Measurements from ENCODE around the gene EPB41L5.
A peak's percentile ranks its signal among the peaks of the same experiment; 100 is the strongest.

The EPB41L5 gene

DNA sequence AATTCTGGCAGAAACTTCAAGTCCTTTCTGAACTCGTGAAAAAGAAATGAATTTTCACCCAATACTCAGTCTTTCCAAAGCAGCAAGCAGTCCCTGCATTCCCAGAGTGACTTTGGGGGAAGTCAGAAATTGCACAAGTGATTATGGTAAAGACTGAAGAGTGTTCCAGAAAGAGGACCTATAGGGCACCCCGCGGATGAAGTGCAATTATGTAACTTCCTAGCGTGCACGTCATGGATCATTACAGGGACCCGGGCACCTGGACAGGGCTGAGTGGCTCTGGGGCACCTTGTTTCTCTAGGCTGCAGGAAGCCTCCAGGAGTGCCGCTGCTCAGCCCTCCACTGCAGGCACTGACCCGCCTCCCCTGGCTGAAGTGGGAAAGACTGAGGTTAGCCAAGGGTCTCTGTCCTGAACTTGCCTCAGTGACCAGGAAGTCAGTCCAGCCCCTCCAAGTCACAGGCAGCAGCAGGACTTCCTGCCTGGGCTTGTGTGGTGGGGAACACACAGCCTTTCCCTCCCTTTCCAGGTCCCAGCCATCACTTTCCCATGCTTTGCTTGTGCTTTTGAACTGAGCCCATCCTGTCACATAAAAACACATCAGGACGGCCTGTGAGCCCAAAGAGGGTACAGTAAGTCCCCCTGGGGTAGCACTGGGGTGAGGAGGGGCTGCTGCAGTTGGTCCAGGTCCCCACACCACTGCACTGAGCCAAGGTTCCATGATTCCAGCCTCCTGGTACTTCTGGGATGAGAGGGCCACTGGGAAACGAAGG, 190.6 kb downstream of the EPB41L5 start:
- DNase-seq, result no peak

DNA sequence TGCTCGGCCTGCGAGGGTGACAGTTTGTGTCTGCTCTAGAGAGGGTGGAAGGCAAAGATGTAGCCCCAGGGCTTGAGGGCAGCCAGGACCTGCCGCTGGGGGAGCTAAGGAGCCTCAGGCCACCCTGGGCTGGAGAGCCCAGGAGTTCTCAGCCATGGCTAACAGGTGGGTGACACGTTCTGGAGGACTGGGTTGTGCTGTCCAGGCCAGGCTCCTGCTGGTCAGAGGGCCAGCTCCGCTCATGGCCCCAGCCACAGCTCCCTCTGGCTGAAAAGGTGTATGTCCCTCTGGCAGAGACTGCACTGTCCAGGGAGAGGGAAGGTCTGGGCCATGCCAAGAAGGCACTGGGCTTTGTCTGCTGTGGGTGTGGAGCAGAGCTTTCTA, 191.1 kb downstream of the EPB41L5 start:
- no peak for DNase-seq

- no peak for DNase-seq
These were observed 191.5 kb downstream of the EPB41L5 start for GRCh38 chr2:120204417-120204816.

- DNase-seq, result no peak
These were observed 192.2 kb downstream of the EPB41L5 start for GRCh38 chr2:120204945-120205670.

DNA sequence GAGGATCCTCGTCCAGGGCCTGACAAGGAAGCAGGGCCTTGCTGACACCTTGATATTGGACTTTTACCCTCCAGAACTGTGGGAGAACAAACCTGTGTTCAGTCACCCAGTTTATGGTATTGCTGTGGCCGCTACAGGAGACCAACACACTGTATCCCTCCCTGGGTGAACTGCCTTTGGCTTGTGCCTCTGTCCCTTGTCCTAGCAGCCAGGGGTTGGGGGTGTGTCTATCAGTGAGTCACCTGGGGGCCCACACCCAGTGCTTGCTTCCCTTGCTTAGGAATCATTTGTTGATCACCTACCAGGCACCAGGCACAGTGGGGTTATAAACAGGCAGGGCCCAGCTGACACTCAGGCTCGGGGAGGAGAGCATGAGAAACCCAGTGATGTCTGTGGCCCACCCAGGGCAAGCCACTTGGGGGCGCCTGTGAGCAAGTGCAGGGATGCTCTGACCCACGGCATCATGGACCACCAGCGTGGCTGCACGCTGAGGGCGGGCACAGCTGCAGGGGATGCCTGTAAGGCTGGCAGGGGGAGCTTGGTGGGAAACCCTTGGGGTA, 193.2 kb downstream of the EPB41L5 start:
- DNase-seq, result no peak

DNA sequence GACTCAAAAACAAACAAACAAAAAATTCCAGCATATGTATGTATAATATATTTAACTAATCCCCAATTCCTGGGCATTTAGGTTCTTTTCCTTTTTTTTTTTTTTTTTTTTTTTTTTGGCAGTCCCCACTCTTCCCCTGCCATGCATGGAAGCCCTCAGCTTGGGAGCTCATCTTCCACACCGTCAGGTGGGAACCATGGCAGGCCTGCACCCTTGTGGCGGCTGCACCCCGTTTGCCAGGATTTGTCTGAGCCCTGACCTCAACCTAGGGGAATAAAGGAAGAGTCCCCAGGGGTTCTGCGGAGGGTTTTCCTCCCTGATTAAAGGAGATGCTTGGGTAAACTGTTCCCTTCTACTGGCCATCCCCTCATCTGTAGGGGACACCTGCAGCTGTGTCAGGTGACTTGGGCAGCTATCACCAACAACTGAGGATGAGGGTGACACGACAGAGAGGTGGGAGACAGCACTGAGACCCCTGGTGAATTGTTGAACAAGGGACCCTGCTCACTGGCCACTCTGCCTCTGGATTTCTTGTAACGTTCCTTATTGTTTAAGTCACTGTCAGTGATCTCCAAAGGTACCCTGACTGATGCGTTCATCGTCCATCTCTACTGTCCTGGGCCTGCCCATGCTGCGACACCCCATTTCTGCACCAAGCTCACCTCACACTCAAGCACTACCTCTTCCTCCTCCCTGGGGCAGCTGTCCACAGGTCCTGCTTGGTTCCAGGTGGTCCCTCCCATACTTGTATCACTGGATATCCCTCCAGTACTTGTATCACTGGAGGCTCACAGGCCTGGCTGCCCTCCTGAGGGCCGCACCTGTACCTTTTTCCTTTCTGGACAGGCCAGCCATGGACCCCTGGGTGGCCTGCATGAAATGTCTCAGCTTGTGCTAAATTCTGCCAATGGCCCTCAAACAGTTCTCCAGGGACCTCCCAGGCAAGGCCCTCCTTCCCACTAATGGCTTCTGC, 195.8 kb downstream of the EPB41L5 start:
- DNase-seq, result no peak

GRCh38 chr2:120209427-120210269, 196.8 kb downstream of the EPB41L5 start:
- no peak for DNase-seq

DNA sequence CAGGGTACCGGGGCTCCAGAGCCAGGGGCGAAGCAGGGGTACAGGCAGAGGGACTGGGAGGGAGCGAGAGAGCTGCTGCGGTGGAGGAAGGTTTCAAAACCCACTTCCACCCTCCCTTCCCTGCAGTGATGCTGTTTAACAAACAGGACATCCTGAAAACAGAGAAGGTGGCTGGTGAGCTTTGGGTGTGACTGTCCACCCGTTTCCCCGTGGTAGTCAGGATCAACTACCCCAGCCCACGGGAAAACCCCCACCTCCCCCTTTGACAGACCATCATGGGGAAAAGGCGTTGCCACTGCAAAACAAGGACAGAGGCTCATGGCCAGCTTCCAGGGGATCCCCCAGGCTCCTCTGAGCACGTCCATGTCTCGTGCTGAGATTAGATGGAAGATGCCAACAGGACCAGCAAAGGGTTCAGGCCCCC, 197.4 kb downstream of the EPB41L5 start:
- DNase-seq, result no peak

GRCh38 chr2:120218181-120218580, 205.3 kb downstream of the EPB41L5 start:
- no peak for DNase-seq

DNA sequence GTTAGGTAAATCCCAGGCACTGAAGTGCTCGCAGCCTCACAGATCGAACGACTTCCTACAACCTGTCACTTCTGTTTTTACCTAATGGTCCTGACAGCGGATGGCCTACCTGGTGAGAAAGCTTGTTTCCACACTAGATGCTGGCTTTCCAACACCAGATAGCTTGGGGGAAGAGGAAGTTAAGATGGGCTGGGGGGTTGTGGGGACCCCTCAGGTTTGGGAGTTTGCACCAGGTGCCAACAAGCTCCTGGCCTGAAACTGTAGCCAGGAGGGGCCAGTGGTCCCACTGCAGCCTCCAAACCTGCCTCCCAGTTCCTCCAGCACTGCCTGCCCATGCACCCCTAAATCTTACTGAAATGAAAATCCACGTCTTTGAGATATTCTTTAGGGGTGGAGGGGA, 206.4 kb downstream of the EPB41L5 start:
- DNase-seq, result no peak

GRCh38 chr2:120219766-120220165, 206.9 kb downstream of the EPB41L5 start:
- DNase-seq, result no peak

DNA sequence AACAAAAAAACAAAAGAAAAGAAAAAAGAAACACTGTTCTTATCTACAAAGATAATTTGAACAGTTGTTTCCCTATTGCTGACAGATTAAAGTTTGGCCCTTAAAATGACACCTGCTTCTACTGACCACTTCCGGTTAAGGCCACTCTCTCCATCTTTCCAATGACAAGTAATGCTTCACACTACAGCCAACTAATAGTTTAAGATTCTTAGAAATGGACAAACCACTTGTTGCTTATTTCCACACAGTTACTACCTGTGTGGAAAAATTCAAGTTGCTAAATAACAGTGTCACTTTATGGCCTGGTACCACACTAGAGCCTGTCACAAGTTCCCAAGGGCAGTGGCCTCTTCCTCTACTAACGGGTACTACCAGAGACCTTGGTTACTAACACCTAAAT, 207.9 kb downstream of the EPB41L5 start:
- no peak for DNase-seq

GRCh38 chr2:120221616-120222015, 208.7 kb downstream of the EPB41L5 start:
- DNase-seq, result no peak

DNA sequence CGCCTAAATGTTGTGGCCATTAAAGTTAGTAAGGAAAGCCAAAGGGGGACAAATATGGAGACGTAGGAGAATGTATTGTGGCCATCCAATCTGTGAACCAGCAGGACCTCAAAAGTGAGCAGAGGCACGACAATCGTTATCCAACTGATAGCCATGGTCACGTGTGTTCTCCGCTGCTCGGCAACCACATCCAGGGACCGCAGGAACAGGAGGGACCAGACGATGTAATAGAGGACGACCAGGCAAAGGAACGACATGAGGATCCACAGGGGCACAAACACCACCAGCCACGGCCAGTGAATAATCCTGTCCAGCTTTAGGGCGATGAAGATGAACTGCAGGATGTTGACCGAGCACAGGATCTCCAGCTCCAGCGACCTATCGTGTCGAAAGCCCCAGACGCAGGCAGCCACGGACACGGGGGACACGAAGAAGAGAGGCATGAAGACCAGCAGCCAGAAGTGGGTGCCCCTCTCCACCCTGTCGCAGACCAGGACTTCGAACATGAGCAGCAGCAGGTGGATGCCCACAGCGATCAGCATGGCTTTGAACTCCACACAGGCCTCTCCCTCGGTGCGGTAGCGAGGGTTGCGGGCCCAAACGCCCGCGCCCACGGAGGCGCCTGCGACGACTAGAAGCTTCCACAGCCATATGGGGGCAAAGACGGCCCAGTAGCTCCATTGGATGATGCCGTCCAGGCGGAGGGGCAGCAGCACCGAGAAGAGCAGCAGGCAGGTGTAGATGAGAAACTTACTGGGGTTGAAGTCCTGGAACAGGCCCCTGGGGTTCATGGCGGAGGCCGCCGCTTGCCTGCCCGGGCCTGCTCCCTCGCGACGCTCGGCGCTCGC, 209.5 kb downstream of the EPB41L5 start:
- no peak for DNase-seq

DNA sequence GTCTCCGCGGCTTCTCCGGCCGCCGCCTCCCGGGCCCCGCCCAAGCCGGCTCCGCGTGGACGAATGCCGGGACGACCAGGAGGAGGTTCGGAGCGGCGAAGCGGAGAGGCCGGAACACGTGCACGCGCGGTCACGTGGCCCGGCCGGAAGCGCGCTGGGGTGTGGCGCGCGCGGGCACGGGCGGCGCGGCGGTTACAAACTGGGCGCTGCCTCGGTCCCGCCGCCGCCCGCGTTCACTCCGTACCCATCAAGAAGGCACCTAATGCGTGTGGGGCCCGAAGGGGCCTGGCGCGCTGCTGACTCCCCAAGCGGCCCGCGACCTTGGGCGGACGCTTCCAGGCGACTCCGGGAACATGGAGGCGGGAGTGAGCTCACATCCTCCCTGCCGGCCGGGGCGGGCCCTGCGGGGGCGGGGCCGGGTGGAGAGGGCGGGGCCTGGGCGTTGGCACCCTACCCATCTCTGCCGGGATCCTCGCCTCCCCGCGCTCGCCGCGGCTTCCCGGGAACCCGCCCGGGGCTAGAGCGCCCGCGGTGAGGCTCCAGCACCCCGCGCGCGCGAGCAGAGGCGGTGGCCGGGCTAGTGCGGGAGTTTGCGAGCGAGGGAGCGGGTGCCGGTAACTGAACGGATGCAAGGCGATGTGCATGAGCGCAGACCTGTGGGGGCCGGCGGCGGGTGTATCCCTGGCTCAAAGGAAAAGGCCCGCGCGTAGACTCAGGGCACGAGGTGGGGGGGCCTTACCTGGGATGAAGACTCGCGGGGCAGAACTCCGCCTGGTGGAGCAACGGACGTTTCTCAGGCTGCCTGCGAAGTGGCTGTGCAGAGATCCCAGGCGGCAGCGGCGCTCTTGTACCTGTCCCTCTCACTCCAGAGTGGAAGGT, 210.4 kb downstream of the EPB41L5 start, which contains the start of gene TMEM185B:
Gene TMEM185B, minus strand, starts transcription at position 367 of the 879 bp plus-strand sequence. CDS start 424 bp downstream, outside the sequence.
- DNase-seq, result peak; percentile 82

DNA sequence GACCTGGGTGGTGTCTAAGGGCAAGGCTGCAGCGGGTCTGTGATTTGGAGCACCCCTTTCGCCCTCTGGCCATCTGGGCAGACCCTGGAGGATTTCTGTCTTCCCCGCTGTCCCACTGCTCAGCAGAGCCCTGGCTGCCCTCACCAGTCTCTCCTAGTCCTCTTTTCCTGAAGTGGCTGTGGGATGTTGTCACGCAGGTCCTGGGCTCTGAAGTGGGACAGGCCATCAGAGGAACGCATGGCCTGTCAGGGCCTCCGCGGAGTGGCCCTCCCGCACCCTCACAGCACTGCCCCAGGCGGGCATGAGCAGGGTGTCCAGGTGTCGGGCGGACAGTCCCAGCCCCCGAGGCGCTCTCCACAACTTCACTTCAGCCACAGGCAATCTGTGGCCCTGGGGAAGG, 211.4 kb downstream of the EPB41L5 start:
- no peak for DNase-seq

DNA sequence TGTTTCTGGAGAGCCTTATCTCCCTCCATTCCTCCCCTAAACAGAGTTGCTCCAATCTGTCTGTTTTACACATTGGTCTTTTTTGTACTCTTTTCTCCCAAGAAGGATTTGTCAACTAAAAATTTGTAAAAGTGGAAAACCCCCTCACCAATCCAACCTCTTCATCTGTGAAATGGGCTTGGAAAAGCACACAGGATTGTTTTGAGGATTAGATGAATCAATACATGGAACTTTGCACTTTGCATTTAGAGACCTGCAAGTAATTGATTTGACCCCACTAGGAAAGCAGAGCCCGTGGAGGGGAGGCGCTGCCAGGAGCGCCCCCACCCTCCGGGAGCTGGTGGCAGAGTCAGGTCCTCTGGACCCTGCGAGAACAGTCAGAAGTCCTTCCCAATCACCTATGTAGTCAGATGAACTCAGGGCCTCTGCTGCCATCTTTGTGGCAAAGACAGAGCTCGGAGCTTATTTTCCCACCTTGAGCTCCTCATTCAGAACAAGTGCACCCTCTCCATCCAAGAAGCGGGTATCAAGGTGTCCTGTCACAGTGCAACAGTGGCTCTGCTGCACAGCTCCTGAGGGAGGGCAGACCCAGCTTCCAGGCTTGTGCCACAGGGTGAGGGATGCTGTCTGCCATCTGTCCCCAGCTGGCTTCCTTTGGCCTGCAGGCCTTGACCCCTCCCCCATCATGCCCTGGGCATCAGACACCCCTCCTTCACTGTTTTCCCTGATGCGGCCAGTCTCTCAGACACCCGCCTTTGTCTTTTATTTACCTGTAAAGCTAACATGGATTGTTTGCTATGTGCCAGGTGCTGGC, 212.1 kb downstream of the EPB41L5 start:
- no peak for DNase-seq

GRCh38 chr2:120225549-120226065, 212.7 kb downstream of the EPB41L5 start:
- DNase-seq, result no peak

GRCh38 chr2:120226316-120226715, 213.4 kb downstream of the EPB41L5 start:
- no peak for DNase-seq

Data from DMS79 treated with DMSO at 0.1 percent for 48 hours (cell line).